Sigmoid colon (tissue), 7 donors: ENCODE measurements around the gene CSAD. TPM values are rescaled to one million over a fixed set of nuclear protein-coding genes. Genes with fewer than 3 reads are reported as not detected.

Experiments used
- DNase-seq: peaks from one replicate; pipeline ENCODE4 v3.0.0-alpha.2; 2019
- H3K27ac ChIP-seq, 4 donors: fragments of 200-600 bp; sonication (generic); one replicate each; pipeline ENCODE4 v1.5.1; 2016 to 2019; ENCODE audit warnings: mild to moderate bottlenecking in 1 of 4
- H3K27me3 ChIP-seq, 3 donors: fragments of 200-600 bp; sonication (generic); one replicate each; pipeline ENCODE4 v1.5.1; 2019; ENCODE audit warnings: mild to moderate bottlenecking in 1 of 3
- H3K36me3 ChIP-seq, 4 donors: fragments of 200-600 bp; sonication (generic); one replicate each; pipeline ENCODE4 v1.5.1; 2016 to 2019
- H3K4me1 ChIP-seq, 4 donors: fragments of 200-600 bp; sonication (generic); one replicate each; pipeline ENCODE4 v1.5.1; 2017 to 2019
- H3K4me3 ChIP-seq, 4 donors: fragments of 200-600 bp; sonication (generic); one replicate each; pipeline ENCODE4 v1.5.1; 2017 to 2019; ENCODE audit warnings: mild to moderate bottlenecking in 2 of 4, moderate library complexity in 1 of 4
- H3K9me3 ChIP-seq, 4 donors: fragments of 200-600 bp in 3 of 4; sonication (generic) in 3 of 4; one replicate each; pipeline versions ENCODE4 v1.5.1 to v1.6.1; 2013 to 2019
- CTCF ChIP-seq, 4 experiments: fragments of 450-650 bp in 3 of 4; fragments of 200-600 bp in 1 of 4; IDR thresholded peaks; one replicate each; pipeline ENCODE4 v1.5.1; 2016 to 2019; ENCODE audit warnings: antibody characterized with exemption in 4 of 4, mild to moderate bottlenecking in 3 of 4, moderate library complexity in 2 of 4
- EP300 ChIP-seq, 4 donors: sonication (generic); formaldehyde crosslinking; IDR thresholded peaks; one replicate each; pipeline ENCODE4 v1.6.1; 2017; ENCODE audit warnings: antibody characterized with exemption in 4 of 4
- POLR2A ChIP-seq, 2 donors: fragments of 450-650 bp; IDR thresholded peaks; one replicate each; pipeline ENCODE4 v1.6.1; 2016; ENCODE audit warnings: antibody characterized with exemption in 2 of 2, mild to moderate bottlenecking in 2 of 2, moderate library complexity in 2 of 2
- POLR2AphosphoS5 ChIP-seq, 4 donors: sonication (generic); formaldehyde crosslinking; IDR thresholded peaks; one replicate each; pipeline ENCODE4 v1.6.1; 2017; ENCODE audit warnings: antibody characterized with exemption in 4 of 4
- WGBS, 2 donors: extraction: QIAGEN DNeasy Blood & Tissue Kit; methylation state at CpG; one replicate each; pipeline ENCODE4 v1.1.7; 2013; 5-methylcytosine and 5-hydroxymethylcytosine counted together
- intact Hi-C: fragments of 100-400 bp; cut with DNase I; formaldehyde crosslinking; loops from one replicate; pipeline ENCODE4 v1.15.1; 2023
- polyA plus RNA-seq, 3 donors: library from polyadenylated mRNA; stranded (reverse); fragments of 200-250 nt; gene quantifications; one replicate each; pipeline ENCODE4 v1.2.3, GENCODE V29; 2013
- total RNA-seq, 4 donors: library from RNA; depleted of rRNA; stranded (reverse); fragments of >200 nt; gene quantifications; one replicate each; pipeline ENCODE4 v1.1.0, GENCODE V29; 2016
- donor health status: healthy with polysubstance abuse.
- donor health status: Bipolar disorder and iron deficiency.
- donor health status: healthy.

Gene CSAD
- total and polyA plus RNA-seq, 7 donors: 1.2 to 51.0 (median 19.6) TPM

- no peak for TF ChIP-seq POLR2A (IDR thresholded peaks at IDR 0.05)
- TF ChIP-seq CTCF (IDR thresholded peaks at IDR 0.05): peak; percentile 93 to 100 (median 98)
- 11 to 15% methylated on average over 14 of the region's 14 CpGs for WGBS, 2 donors
- Histone ChIP-seq H3K36me3 (peaks cover 0 to 6% (median 0%) of the 10 kb centered on the region in 4 donors), H3K27me3 (no peaks in the 10 kb centered on the region), H3K4me3 (no peak overlapping the region), H3K4me1 (peaks cover 0 to 4% (median 4%) of the 10 kb centered on the region in 4 donors), H3K9me3 (no peaks in the 10 kb centered on the region), H3K27ac (peak overlapping the region in 1 of 4 donors; percentile 80)
- intact Hi-C loops: loop anchor here (1.0 to 2.0 kb wide), 2 partner anchors 38 to 127 kb away; no protein-coding TSS in a partner anchor
- DNase-seq: peak; percentile 92
Measured at GRCh38 chr12:53159195-53159839, 21.4 kb downstream of the CSAD start.

GRCh38 chr12:53152390-53152789, 28.3 kb downstream of the CSAD start:
- no peaks in the 10 kb centered on the region for H3K9me3 ChIP-seq
- no peak overlapping the region for H3K4me3 ChIP-seq
- DNase-seq: no peak
- no peaks in the 10 kb centered on the region for H3K27me3 ChIP-seq
- no peak overlapping the region for H3K27ac ChIP-seq
- no peak for TF ChIP-seq EP300 (IDR thresholded peaks at IDR 0.05)
- H3K36me3 ChIP-seq: no peaks in the 10 kb centered on the region
- H3K4me1 ChIP-seq: no peaks in the 10 kb centered on the region
- intact Hi-C loops: no loop called here

GRCh38 chr12:53151039-53151438, 29.7 kb downstream of the CSAD start:
- Histone ChIP-seq H3K27ac (no peak overlapping the region), H3K4me3 (no peak overlapping the region), H3K27me3 (no peaks in the 10 kb centered on the region), H3K9me3 (no peaks in the 10 kb centered on the region), H3K4me1 (no peaks in the 10 kb centered on the region), H3K36me3 (no peaks in the 10 kb centered on the region)
- DNase-seq: no peak
- no peak for TF ChIP-seq POLR2A (IDR thresholded peaks at IDR 0.05)
- TF ChIP-seq CTCF (IDR thresholded peaks at IDR 0.05): no peak
- no peak for TF ChIP-seq POLR2AphosphoS5 (IDR thresholded peaks at IDR 0.05)
- no peak for TF ChIP-seq EP300 (IDR thresholded peaks at IDR 0.05)
- WGBS, 2 donors: 81 to 91% methylated on average over 6 of the region's 6 CpGs
- intact Hi-C loops: no loop called here

GRCh38 chr12:53147653-53148052, 33.1 kb downstream of the CSAD start:
- no peaks in the 10 kb centered on the region for H3K9me3 ChIP-seq
- no peak overlapping the region for H3K4me3 ChIP-seq
- no peaks in the 10 kb centered on the region for H3K36me3 ChIP-seq
- TF ChIP-seq CTCF (IDR thresholded peaks at IDR 0.05) (no peak), POLR2AphosphoS5 (IDR thresholded peaks at IDR 0.05) (no peak), EP300 (IDR thresholded peaks at IDR 0.05) (no peak), POLR2A (IDR thresholded peaks at IDR 0.05) (no peak)
- H3K4me1 ChIP-seq: no peaks in the 10 kb centered on the region
- WGBS, 2 donors: 91 to 92% methylated on average over 15 of the region's 15 CpGs
- no peak for DNase-seq
- no peaks in the 10 kb centered on the region for H3K27me3 ChIP-seq
- no peak overlapping the region for H3K27ac ChIP-seq
- intact Hi-C loops: no loop called here

GRCh38 chr12:53147181-53147580, 33.5 kb downstream of the CSAD start:
- 92 to 95% methylated on average over 5 of the region's 5 CpGs for WGBS, 2 donors
- DNase-seq: no peak
- TF ChIP-seq POLR2A (IDR thresholded peaks at IDR 0.05) (no peak), EP300 (IDR thresholded peaks at IDR 0.05) (no peak), POLR2AphosphoS5 (IDR thresholded peaks at IDR 0.05) (no peak), CTCF (IDR thresholded peaks at IDR 0.05) (no peak)
- H3K4me3 ChIP-seq: no peak overlapping the region
- no peaks in the 10 kb centered on the region for H3K9me3 ChIP-seq
- H3K27me3 ChIP-seq: no peaks in the 10 kb centered on the region
- no peaks in the 10 kb centered on the region for H3K36me3 ChIP-seq
- intact Hi-C loops: no loop called here
- no peaks in the 10 kb centered on the region for H3K4me1 ChIP-seq
- H3K27ac ChIP-seq: no peak overlapping the region
